Neural cell (in vitro differentiated cells): ENCODE measurements around the gene L3MBTL4. TPM values are rescaled to one million over a fixed set of nuclear protein-coding genes. Genes with fewer than 3 reads are reported as not detected.

Experiments used
- H2AFZ ChIP-seq: fragments of 200-600, 300-800 bp; sonication (generic), shearing (Covaris generic); 2 replicates; pipeline ENCODE4 v1.6.0; 2014; ENCODE audit warnings: low read depth, mild to moderate bottlenecking, antibody characterized with exemption, low read length, moderate library complexity
- H3F3A ChIP-seq: fragments of 200-600 bp; shearing (Covaris generic); 2 replicates; pipeline ENCODE4 v1.6.1; 2016; ENCODE audit warnings: mild to moderate bottlenecking, moderate library complexity, mixed read lengths, antibody characterized with exemption, low read length; ENCODE audit not compliant: insufficient read depth, poor library complexity, severe bottlenecking
- H3K27ac ChIP-seq: fragments of 200-600, 300-800 bp; sonication (generic), shearing (Covaris generic); 2 replicates; pipeline ENCODE4 v1.5.1; 2014; ENCODE audit warnings: mild to moderate bottlenecking, low read length, moderate library complexity
- H3K27me3 ChIP-seq: fragments of 300-800, 200-600 bp; sonication (generic), shearing (Covaris generic); 2 replicates; pipeline ENCODE4 v1.6.0; 2014; ENCODE audit warnings: mild to moderate bottlenecking, low read depth, low read length, moderate library complexity; ENCODE audit not compliant: insufficient read depth
- H3K36me3 ChIP-seq: fragments of 300-800, 200-600 bp; sonication (generic), shearing (Covaris generic); 2 replicates; pipeline ENCODE4 v1.5.1; 2014; ENCODE audit warnings: mild to moderate bottlenecking, antibody characterized with exemption, low read length, moderate library complexity; ENCODE audit not compliant: insufficient read depth
- H3K4me2 ChIP-seq: fragments of 300-800, 200-600 bp; sonication (generic), shearing (Covaris generic); 2 replicates; pipeline ENCODE4 v1.6.0; 2014; ENCODE audit warnings: mild to moderate bottlenecking, low read length
- H3K4me3 ChIP-seq: fragments of 300-800, 200-600 bp; sonication (generic), shearing (Covaris generic); 2 replicates; pipeline ENCODE4 v1.5.1; 2014; ENCODE audit warnings: mild to moderate bottlenecking, low read length, moderate library complexity
- H3K79me2 ChIP-seq: fragments of 200-600 bp; shearing (Covaris generic); replicated peaks from 2 replicates; pipeline ENCODE4 v1.6.0; 2014; ENCODE audit warnings: mild to moderate bottlenecking, low read length, moderate library complexity; ENCODE audit not compliant: insufficient read depth
- H3K9ac ChIP-seq: fragments of 300-800, 200-600 bp; sonication (generic), shearing (Covaris generic); 2 replicates; pipeline ENCODE4 v1.6.1; 2016; ENCODE audit warnings: mild to moderate bottlenecking, low read length, mixed read lengths
- H3K9me2 ChIP-seq: fragments of 200-600 bp; shearing (Covaris generic); 2 replicates; pipeline ENCODE4 v1.6.1; 2016; ENCODE audit warnings: mild to moderate bottlenecking, low read length, mixed read lengths; ENCODE audit not compliant: insufficient read depth
- H3K9me3 ChIP-seq: fragments of 200-600, 300-800 bp; sonication (generic), shearing (Covaris generic); 2 replicates; pipeline ENCODE4 v1.6.1; 2016; ENCODE audit warnings: mild to moderate bottlenecking, mixed run types, low read length, moderate library complexity, mixed read lengths
- H4K20me1 ChIP-seq: fragments of 200-600 bp; shearing (Covaris generic); 2 replicates; pipeline ENCODE4 v1.6.1; 2016; ENCODE audit warnings: mild to moderate bottlenecking, mixed run types; ENCODE audit not compliant: insufficient read depth
- EP300 ChIP-seq: fragments of 450-650 bp; conservative IDR thresholded peaks from 2 replicates; pipeline ENCODE4 v1.6.1; 2014; ENCODE audit warnings: antibody characterized with exemption, mild to moderate bottlenecking, moderate library complexity; ENCODE audit not compliant: poor library complexity, severe bottlenecking
- EZH2 ChIP-seq: fragments of 200-600, 300-800 bp; shearing (Covaris generic), sonication (generic); IDR thresholded peaks from 2 replicates; pipeline ENCODE4 v1.6.1; 2014; ENCODE audit warnings: antibody characterized with exemption, low read length, borderline replicate concordance, mild to moderate bottlenecking; ENCODE audit not compliant: insufficient read depth, poor library complexity, severe bottlenecking
- MXI1 ChIP-seq: fragments of 450-650 bp; conservative IDR thresholded peaks from 2 replicates; pipeline ENCODE4 v1.6.1; 2014; ENCODE audit warnings: antibody characterized with exemption, mild to moderate bottlenecking; ENCODE audit not compliant: poor library complexity, severe bottlenecking
- POLR2AphosphoS5 ChIP-seq: IDR thresholded peaks from 2 replicates; pipeline ENCODE4 v1.6.1; 2012
- RAD21 ChIP-seq: fragments of 450-650 bp; conservative IDR thresholded peaks from 2 replicates; pipeline ENCODE4 v1.6.1; 2014; ENCODE audit warnings: antibody characterized with exemption, mild to moderate bottlenecking, moderate library complexity
- SMC3 ChIP-seq: fragments of 450-650 bp; conservative IDR thresholded peaks from 2 replicates; pipeline ENCODE4 v1.6.1; 2014; ENCODE audit warnings: antibody characterized with exemption, mild to moderate bottlenecking, moderate library complexity; ENCODE audit not compliant: poor library complexity
- TAF1 ChIP-seq: IDR thresholded peaks from 2 replicates; pipeline ENCODE4 v1.6.1; 2012; ENCODE audit warnings: low read depth
- polyA plus RNA-seq: library from polyadenylated mRNA; depleted of rRNA; stranded (reverse); fragments of >200 nt; gene quantifications from 2 replicates; pipeline ENCODE4 v1.2.3, GENCODE V29; 2014
- TF ChIP-seq, protein P1 (sequence below): IDR thresholded peaks from 2 replicates; pipeline ENCODE4 v1.6.1; 2012; ENCODE audit warnings: borderline replicate concordance
- TF ChIP-seq, protein P2 (sequence below): fragments of 450-650 bp; IDR thresholded peaks from 2 replicates; pipeline ENCODE4 v1.5.1; 2014; ENCODE audit warnings: antibody characterized with exemption, mild to moderate bottlenecking, moderate library complexity; ENCODE audit not compliant: poor library complexity, severe bottlenecking

Gene L3MBTL4
- polyA plus RNA-seq, 1 donor from 2014 or later, result 0.90 TPM

DNA sequence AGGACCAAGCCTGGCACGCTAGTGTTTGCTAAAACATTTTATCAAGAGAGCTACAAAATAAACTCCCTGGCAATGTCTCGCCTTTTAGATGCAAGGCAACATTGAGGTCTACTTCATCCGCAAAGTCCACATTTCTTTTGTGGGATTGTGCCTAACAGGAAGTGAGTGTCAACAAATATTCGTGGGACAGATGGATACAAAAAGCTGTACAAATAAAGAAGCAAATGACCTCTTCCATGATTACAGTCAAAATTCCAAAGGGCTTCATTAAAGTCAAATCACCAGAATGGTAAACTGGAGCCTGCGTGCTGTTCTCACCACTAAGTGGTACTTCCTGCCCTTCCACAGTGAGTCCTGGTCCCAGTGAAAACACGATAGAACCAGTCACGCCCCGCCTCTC lies 40.4 kb downstream of the L3MBTL4 start:
- no peaks in the 10 kb centered on the region for H4K20me1 ChIP-seq
- H3K4me2 ChIP-seq, result no peak overlapping the region
- H3K79me2 ChIP-seq, result no peaks in the 10 kb centered on the region
- H3K27ac ChIP-seq, result no peak overlapping the region
- no peaks in the 10 kb centered on the region for H3K9me3 ChIP-seq
- TF ChIP-seq TAF1, result no peak
- no peak for TF ChIP-seq EP300
- no peak for TF ChIP-seq POLR2AphosphoS5
- TF ChIP-seq, protein P1, sequence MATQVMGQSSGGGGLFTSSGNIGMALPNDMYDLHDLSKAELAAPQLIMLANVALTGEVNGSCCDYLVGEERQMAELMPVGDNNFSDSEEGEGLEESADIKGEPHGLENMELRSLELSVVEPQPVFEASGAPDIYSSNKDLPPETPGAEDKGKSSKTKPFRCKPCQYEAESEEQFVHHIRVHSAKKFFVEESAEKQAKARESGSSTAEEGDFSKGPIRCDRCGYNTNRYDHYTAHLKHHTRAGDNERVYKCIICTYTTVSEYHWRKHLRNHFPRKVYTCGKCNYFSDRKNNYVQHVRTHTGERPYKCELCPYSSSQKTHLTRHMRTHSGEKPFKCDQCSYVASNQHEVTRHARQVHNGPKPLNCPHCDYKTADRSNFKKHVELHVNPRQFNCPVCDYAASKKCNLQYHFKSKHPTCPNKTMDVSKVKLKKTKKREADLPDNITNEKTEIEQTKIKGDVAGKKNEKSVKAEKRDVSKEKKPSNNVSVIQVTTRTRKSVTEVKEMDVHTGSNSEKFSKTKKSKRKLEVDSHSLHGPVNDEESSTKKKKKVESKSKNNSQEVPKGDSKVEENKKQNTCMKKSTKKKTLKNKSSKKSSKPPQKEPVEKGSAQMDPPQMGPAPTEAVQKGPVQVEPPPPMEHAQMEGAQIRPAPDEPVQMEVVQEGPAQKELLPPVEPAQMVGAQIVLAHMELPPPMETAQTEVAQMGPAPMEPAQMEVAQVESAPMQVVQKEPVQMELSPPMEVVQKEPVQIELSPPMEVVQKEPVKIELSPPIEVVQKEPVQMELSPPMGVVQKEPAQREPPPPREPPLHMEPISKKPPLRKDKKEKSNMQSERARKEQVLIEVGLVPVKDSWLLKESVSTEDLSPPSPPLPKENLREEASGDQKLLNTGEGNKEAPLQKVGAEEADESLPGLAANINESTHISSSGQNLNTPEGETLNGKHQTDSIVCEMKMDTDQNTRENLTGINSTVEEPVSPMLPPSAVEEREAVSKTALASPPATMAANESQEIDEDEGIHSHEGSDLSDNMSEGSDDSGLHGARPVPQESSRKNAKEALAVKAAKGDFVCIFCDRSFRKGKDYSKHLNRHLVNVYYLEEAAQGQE, result no peak
- no peak for TF ChIP-seq MXI1
- TF ChIP-seq, protein P2, sequence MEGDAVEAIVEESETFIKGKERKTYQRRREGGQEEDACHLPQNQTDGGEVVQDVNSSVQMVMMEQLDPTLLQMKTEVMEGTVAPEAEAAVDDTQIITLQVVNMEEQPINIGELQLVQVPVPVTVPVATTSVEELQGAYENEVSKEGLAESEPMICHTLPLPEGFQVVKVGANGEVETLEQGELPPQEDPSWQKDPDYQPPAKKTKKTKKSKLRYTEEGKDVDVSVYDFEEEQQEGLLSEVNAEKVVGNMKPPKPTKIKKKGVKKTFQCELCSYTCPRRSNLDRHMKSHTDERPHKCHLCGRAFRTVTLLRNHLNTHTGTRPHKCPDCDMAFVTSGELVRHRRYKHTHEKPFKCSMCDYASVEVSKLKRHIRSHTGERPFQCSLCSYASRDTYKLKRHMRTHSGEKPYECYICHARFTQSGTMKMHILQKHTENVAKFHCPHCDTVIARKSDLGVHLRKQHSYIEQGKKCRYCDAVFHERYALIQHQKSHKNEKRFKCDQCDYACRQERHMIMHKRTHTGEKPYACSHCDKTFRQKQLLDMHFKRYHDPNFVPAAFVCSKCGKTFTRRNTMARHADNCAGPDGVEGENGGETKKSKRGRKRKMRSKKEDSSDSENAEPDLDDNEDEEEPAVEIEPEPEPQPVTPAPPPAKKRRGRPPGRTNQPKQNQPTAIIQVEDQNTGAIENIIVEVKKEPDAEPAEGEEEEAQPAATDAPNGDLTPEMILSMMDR, result no peak
- no peak for TF ChIP-seq EZH2
- TF ChIP-seq SMC3, result no peak
- no peak for TF ChIP-seq RAD21
- no peaks in the 10 kb centered on the region for H3K36me3 ChIP-seq
- no peak overlapping the region for H2AFZ ChIP-seq
- no peak overlapping the region for H3K9ac ChIP-seq
- H3K4me3 ChIP-seq, result no peak overlapping the region
- no peaks in the 10 kb centered on the region for H3K27me3 ChIP-seq
- H3F3A ChIP-seq, result no peaks in the 10 kb centered on the region
- H3K9me2 ChIP-seq, result no peaks in the 10 kb centered on the region

DNA sequence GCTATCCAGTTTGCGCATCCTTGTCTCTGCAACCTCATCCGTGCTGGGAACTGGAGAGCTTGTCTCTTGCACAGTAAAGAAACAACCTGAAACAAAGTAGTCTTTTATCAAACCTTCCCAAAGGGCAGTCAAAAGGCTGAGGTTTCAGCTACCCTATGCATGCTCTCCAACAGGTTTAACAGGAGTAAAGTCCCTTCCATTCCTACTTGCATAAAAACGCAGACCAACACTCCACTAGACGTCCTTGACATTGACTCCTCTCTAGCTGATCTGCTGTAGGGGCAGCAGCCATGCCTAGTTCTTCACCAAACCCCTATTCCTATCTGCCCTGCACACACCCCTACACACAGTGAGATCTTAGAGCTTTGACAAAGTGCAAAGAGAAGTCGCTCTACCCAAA lies 41.5 kb downstream of the L3MBTL4 start:
- H3K4me3 ChIP-seq, result no peak overlapping the region
- H2AFZ ChIP-seq, result no peak overlapping the region
- no peaks in the 10 kb centered on the region for H4K20me1 ChIP-seq
- H3K9me3 ChIP-seq, result no peaks in the 10 kb centered on the region
- H3K4me2 ChIP-seq, result no peak overlapping the region
- H3K9me2 ChIP-seq, result no peaks in the 10 kb centered on the region
- no peaks in the 10 kb centered on the region for H3F3A ChIP-seq
- no peaks in the 10 kb centered on the region for H3K79me2 ChIP-seq
- TF ChIP-seq MXI1 (no peak), EP300 (no peak), EZH2 (no peak), POLR2AphosphoS5 (no peak)
- H3K36me3 ChIP-seq, result no peaks in the 10 kb centered on the region
- H3K27me3 ChIP-seq, result no peaks in the 10 kb centered on the region
- no peak overlapping the region for H3K9ac ChIP-seq
- no peak overlapping the region for H3K27ac ChIP-seq
